Spleen (tissue), 7 donors: ENCODE results near the gene NOL3.

Source experiments
- POLR2A ChIP-seq, 3 donors: fragments of 450-650 bp; IDR thresholded peaks; one replicate each; pipeline ENCODE4 v1.5.1; 2017; ENCODE audit warnings: antibody characterized with exemption in 3 of 3, mild to moderate bottlenecking in 1 of 3
- POLR2AphosphoS5 ChIP-seq, 3 donors: sonication (generic); formaldehyde crosslinking; IDR thresholded peaks; one replicate each; pipeline ENCODE4 v1.5.1; 2017; ENCODE audit warnings: antibody characterized with exemption in 3 of 3
- TF ChIP-seq, protein P1 (sequence below), 11 experiments: fragments of 200-600 bp in 7 of 11; fragments of 450-650 bp in 4 of 11; sonication (generic) in 4 of 11; IDR thresholded peaks in 8 of 11; conservative IDR thresholded peaks in 3 of 11; 1 replicate in 7 of 11; 2 replicates in 4 of 11; pipeline versions ENCODE4 v1.4.0 to v1.8.0; 2016 to 2021; ENCODE audit warnings: antibody characterized with exemption in 11 of 11, inconsistent platforms in 4 of 11, mild to moderate bottlenecking in 1 of 11
- donor health status: DM: no; HTN: no; CAD: no; lungs with moderate emphysema.
- donor health status: DM: no; HTN: no; CAD: no.
- donor health status: DM: no; HTN: no; CAD: no.

- TF ChIP-seq POLR2A (IDR thresholded peaks at IDR 0.05) (no peak), POLR2AphosphoS5 (IDR thresholded peaks at IDR 0.05) (peak; percentile 49 to 72 (median 68))
- TF ChIP-seq, protein P1, sequence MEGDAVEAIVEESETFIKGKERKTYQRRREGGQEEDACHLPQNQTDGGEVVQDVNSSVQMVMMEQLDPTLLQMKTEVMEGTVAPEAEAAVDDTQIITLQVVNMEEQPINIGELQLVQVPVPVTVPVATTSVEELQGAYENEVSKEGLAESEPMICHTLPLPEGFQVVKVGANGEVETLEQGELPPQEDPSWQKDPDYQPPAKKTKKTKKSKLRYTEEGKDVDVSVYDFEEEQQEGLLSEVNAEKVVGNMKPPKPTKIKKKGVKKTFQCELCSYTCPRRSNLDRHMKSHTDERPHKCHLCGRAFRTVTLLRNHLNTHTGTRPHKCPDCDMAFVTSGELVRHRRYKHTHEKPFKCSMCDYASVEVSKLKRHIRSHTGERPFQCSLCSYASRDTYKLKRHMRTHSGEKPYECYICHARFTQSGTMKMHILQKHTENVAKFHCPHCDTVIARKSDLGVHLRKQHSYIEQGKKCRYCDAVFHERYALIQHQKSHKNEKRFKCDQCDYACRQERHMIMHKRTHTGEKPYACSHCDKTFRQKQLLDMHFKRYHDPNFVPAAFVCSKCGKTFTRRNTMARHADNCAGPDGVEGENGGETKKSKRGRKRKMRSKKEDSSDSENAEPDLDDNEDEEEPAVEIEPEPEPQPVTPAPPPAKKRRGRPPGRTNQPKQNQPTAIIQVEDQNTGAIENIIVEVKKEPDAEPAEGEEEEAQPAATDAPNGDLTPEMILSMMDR (IDR thresholded peaks at IDR 0.05 in 8 of 11, conservative IDR thresholded peaks at IDR 0.05 in 3 of 11): peak in 3 of 11 experiments; percentile 9 to 43 (median 23)
Measured at GRCh38 chr16:67177743-67178699, 7.7 kb downstream of the NOL3 start.
